Measurements from ENCODE around the gene PPM1H.
"Not testable (repeated sequence)": the region's sequence is repeated elsewhere in the genome, so short reads cannot be mapped to it uniquely, and the experiment has no call there.

PPM1H gene, protein sequence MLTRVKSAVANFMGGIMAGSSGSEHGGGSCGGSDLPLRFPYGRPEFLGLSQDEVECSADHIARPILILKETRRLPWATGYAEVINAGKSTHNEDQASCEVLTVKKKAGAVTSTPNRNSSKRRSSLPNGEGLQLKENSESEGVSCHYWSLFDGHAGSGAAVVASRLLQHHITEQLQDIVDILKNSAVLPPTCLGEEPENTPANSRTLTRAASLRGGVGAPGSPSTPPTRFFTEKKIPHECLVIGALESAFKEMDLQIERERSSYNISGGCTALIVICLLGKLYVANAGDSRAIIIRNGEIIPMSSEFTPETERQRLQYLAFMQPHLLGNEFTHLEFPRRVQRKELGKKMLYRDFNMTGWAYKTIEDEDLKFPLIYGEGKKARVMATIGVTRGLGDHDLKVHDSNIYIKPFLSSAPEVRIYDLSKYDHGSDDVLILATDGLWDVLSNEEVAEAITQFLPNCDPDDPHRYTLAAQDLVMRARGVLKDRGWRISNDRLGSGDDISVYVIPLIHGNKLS

DNA sequence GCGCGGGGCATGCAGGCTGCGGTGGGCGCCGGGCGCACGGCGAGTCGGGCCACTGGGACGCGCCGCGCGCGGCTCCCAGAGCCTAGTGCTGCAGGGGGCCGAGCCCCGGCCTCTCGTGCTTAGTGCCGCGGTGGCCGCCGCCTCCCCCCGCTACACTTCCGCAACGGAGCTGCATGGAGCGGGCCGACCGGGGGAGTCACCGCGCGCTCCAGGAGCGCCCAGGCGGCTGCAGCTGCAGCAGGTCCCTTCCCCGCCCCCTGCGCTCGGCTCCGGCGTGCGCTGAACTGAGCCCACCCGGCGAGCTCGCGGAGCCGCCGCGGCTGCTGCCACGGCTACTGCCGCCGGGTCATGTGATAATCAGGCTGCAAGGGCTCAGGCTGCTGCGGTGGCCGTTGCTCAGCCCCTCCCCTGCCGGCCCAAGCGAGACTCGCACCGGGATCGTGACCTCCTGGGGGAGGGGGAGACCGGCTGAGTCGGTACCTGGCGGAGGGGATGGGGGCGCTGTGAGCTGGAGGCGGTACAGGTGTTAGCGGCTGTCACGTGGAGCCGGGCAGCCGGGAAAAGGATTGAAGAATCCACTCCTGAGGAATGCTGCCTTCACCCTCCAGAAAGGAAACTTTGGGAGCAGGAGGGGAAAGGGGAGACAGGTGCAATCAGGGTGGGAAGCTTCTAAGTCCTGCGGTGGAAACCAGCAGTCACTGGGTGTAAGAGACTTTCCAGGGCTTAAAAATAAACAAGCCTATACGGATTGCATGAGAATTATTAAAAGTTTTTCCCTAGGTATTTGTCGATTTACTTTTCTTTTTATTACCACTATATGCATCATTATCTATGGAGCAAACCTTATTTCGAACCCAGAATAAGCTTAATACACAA is at the start of gene PPM1H:
Gene PPM1H, minus strand, starts transcription at position 352 of the 876 bp plus-strand sequence. CDS start 414 bp downstream, outside the sequence.
- peak; percentile 96 for DNase-seq (ENCODE audit: low spot score)

DNA sequence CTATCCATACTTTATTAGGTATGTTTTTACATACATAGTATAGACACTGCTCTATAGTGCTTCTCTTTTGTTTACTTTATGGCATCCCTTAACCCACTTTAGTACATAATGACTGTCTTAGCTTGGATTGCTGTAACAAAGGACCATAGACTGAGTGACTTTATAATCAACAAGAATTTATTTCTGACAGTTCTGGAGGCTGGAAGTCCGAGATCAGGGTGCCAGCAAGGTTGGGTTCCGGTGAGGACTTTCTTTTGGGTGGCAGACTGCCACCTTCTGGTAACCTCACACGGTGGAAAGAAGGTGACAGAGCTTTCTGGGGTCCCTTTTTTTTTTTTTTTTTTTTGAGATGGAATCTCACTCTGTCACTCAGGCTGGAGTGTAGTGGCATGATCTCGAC is 48.6 kb upstream of the PPM1H start:
- DNase-seq (ENCODE audit: low spot score): no peak

DNA sequence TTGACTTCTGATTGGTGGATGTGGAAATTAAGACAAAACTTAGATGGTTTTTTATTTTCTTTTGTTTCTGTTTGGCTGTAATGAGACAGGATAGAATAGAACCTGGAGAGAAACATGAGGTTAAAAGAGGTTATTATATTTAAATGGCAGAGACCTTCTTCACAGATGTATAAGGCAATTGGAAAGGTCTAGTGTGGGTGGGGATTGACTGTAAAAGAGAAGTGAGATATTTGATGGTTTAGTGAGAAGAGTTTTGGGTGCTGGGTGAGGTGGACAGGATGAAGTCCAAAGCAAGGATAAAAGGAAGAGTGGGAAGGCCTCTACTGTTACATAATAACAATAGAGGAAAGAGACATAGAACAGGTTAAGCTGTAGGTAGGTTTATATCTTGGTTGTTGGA is 43.8 kb upstream of the PPM1H start:
- DNase-seq (ENCODE audit: low spot score): no peak

DNA sequence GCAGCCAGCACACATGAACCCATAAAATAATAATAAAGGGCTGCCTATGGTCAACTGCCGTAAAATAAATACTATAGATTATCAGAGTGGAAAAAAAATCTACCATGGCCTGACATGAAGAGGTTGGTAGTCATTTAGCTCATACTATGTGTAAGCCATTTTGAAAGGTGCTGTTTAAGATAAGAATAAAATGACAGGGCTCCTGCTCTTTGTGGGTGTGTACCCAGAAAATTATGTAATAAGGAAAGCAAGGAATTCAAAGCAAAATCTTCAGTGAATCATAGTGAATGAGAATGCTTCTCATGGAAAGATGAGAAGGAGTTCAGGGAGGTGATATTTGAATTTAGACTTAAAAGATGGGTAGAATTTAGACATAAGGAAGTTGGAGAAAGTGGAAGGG is 42.9 kb upstream of the PPM1H start:
- DNase-seq (ENCODE audit: low spot score): no peak

DNA sequence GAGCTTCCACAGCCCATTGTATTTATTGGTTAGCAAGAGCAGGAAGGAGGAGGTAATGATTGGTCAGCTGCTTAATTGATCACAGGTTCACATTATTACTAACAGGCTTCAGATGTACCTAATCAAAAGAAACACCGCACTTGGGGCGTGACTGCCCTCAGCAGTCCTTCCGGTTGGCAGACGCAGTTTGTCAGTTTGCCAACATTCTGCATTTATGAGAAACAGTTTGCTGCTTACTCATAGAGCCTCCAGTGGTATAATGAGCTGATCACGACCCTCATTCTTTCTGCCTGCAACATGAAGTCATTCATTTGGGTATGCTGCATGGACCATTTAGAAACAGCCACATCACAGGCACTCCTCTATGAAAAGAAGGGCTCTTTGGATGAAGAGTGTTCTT is 42.5 kb upstream of the PPM1H start:
- DNase-seq (ENCODE audit: low spot score): no peak

DNA sequence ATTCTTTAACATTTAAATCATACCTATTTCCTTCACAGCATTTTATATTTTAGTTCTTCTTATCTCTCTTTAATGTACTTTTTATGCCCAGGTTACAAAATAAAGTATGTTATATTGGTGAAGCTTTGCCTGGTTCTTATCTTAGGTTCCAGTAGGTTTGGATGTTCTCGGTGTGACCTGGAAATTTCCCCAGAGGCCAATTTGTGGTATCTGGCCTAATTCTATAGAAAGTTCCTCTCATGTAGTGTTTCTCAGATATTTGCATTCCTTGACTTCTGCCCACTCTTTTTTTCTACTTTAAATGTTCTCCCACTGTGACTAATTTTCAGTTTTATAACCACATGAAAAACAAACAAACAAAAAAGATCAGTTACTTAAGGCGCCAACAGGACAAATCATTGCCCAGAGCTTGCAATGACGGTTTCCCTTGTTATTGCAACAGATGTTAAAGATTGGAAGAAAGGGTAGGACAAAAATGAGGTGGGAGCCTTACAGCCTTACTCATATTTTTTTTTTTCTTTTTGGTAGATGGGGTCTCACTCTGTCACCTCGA is 41.2 kb upstream of the PPM1H start:
- no peak for DNase-seq (ENCODE audit: low spot score)

DNA sequence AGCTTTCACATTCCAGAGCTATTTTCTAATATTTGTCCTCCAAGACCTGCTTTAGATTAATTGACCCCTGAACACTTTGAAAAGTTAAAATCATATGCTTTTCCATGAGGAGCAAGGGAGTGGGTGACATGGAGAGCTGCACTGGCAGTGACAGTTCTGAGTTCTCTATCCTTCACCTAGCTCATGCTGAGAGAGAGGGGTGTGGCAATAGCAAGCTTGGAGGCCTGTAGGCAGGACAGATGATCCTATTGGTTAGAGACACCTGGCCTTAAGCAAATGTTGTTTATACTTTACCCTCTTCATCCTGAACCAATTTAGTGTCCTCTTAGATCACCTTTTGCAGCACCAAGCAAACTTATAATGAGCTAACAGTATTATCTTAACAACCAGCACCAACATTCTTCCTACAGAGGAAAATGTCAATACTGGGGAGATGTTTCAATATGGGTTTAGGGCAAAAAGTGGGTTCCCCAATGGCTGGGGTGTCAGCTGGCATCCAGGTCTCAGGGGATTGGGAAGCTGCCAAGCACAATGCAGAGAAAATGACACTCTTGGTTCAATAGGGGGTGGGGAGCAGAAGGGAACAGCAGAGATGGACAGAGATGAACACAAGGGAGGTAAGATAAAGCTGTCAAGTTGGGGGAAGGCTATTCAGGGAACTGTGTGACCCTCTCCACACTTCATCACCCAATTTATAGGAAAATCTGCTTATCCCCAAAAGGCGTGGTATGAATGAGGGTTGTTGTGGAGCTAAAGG is 37.0 kb upstream of the PPM1H start:
- DNase-seq (ENCODE audit: low spot score): peak; percentile 17

DNA sequence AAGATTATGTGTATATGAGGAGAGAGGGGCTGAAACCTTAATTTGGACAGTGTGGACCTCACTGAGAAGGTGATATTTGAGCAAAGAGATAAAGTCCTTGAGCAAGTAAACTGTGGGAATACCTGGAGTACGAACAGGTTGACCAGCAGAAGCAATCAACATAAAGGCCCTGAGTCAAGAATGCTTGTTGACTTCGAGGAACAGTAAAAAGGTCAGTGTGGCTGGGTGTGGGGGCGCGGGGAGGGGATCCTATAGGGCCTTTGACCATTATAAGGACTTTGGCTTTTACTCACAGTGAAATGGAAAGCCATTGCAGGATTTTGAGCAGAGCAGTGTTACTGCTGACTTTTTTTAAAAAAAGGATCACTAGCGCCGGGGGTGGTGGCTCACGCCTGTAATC is 34.7 kb upstream of the PPM1H start:
- no peak for DNase-seq (ENCODE audit: low spot score)

DNA sequence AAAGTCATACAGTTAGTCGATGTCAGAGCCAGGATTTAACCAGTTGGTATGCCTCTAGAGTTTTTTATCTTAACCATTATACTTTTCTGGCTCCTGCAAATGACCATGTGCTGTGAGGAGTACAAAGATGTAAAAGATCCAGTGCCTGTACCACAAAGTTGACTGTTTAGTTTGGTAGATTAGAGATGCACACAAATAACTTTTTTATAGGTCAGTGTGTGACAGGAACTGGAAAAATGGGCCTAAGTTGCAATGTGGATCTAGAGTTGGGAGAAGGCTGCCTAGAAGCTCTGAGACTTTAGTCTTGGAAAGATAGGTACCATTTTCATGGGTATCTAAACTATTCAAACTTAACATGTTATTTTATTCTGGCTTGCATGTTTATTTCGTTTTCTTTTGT is 32.8 kb upstream of the PPM1H start:
- DNase-seq (ENCODE audit: low spot score): no peak

DNA sequence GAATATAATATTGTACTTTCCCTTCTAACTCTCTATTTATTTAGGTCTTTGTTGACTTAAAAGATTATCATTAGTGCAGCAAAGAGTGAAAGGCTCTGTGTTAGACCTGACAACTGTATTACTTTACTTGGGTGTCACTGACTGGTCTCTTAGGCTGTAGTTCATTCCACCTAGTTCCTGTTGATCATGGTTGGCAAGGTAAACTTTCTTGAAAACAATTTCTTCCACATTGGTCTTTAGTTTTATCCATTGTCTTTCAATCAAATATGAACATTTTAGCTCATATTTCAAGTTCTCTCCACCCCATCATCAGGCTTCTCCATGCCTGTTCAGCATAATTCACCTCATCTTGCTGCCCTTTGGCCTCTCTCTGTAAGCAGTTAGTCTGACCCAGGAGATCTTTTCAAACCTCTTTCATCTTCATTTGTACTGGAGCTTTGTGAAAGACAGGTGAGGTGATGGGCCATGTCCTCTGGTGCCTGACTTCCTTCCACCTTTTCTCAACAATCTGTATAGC is 32.1 kb upstream of the PPM1H start:
- no peak for DNase-seq (ENCODE audit: low spot score)

DNA sequence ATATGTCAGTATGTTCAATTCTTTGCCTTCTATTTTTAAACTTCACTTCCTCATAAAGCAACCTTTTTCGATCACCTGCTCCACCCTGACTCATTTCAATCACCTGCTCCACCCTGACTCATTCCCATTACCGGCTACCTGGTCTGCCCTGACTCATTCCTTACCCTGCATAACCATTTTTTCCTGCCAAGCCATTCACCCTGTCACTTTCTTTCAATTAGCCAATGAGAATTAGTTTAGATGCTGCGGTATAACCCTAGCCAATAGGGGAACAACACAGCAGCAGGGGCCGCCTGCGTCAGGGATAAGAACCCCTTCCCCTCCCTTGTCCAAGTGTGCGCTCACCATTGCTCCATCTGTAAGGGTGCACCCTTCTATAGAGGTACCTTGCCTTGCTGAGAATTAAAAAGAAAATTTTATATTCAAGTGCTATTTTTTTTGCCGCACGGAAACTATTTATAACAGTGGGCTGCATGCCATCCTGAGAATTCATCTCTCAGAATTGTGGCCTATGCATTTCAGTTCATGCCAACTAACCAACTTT is 31.6 kb upstream of the PPM1H start:
- DNase-seq (ENCODE audit: low spot score): not testable (repeated sequence)

DNA sequence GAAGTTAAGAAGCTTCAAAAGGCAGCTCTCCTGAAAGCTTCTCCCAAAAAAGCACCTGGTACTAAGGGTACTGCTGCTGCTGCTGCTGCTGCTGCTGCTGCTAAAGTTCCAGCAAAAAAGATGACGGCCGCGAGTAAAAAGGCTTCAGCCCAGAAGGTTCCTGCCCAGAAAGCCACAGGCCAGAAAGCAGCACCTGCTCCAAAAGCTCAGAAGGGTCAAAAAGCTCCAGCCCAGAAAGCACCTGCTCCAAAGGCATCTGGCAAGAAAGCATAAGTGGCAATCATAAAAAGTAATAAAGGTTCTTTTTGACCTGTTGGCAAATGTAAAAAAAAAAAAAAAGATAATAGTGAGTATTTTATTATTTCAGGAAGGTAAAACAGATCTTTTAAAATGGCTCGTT is 30.8 kb upstream of the PPM1H start:
- not testable (repeated sequence) for DNase-seq (ENCODE audit: low spot score)

DNA sequence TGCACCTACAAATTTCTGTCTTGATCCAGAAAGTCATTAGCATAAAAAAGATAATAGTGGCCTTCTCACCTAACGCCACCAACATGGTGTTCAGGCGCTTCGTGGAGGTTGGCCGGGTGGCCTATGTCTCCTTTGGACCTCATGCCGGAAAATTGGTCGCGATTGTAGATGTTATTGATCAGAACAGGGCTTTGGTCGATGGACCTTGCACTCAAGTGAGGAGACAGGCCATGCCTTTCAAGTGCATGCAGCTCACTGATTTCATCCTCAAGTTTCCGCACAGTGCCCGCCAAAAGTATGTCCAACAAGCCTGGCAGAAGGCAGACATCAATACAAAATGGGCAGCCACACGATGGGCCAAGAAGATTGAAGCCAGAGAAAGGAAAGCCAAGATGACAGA is 30.3 kb upstream of the PPM1H start:
- not testable (repeated sequence) for DNase-seq (ENCODE audit: low spot score)

DNA sequence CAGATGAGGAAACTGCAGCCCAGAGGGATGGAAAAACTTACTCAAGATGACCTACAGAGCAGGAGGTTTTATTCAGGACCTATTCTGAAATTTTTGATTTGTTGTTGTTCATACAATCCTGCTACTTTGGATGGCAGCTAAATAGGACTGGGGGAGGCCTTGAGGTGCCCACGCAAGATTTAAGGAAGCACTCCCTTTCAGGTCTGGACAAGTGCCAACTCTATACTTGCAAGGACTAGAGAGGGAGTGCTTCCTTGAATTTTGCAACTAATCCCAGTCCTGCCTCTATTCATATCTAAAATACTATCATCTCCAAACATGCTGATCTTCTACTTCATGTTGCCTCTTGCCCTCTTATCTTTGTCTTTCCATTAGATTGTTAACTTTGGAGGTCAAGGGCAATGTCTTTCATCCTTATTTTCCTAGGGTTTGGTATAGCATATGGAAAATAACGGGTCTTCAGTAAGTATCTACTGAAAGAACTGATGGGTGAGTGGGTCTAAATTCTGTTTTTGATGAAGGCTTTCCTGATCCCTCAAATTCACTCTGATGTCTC is 28.6 kb upstream of the PPM1H start:
- DNase-seq (ENCODE audit: low spot score): no peak

DNA sequence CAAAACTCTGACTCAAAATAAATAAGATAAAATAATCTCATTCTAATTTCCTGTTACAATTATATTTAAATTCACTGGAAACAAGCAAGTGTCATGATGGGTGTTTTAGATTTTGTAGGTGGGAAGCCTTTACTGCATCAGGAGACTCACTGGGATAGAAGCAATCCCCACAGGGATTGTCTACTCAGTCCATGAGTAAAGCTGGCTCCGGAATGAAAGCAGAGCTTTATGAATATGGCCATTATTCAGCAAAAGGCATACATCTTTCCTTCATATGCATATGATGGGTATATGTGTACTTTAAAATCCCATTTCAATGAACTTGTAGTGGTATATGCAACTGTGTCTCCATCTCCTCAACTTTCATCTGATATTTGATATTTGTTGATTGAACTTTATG is 25.4 kb upstream of the PPM1H start:
- DNase-seq (ENCODE audit: low spot score): no peak

DNA sequence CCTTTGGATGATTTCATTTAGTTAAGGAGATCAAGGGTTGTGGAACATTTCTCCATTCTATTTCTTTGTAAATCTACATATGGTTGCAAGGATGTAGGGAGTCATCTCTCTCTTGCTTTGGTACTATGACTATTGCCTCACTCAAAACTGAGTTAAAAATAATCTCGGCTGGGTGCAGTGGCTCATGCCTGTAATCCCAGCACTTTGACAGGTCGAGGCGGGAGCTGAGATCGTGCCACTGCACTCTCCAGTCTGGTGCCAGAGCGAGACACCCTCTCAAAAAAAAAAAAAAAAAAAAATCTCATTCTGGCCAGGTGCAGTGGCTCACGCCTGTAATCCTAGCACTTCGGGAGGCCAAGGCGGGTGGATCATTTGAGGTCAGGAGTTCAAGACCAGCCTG is 24.8 kb upstream of the PPM1H start:
- DNase-seq (ENCODE audit: low spot score): no peak

DNA sequence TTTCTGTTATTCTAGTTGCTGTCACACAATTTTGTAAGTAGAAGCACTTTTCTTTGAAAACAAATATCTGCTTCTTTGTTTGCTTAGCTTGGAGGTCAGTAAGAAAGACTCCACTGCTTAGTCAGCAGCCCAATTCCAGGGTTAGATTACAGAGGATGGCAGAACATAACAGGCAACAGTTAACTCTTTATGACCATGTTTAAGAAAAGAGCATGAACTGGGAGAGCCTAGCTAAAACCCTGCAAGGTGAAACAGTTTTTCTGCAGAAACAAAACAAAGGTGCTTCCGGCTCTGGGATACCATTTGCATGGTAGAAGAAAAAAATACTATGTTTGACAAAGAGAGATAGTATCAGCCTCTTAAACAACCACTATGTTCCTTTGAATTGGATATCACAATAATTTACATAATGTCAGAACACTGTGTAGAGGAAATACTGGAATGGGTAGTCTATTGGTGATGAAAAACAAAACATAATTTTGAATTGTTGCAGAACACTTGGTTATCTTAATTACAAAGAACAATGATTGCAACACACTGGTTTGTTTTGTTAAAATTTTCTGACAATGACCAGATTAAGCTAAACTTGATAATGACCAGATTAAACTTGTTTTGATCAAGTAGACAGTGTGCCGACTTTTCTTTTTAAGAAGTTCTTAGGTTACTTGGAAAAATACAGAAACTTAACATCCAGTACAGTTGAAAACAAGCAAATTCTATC is 22.4 kb upstream of the PPM1H start:
- peak; percentile 47 for DNase-seq (ENCODE audit: low spot score)

DNA sequence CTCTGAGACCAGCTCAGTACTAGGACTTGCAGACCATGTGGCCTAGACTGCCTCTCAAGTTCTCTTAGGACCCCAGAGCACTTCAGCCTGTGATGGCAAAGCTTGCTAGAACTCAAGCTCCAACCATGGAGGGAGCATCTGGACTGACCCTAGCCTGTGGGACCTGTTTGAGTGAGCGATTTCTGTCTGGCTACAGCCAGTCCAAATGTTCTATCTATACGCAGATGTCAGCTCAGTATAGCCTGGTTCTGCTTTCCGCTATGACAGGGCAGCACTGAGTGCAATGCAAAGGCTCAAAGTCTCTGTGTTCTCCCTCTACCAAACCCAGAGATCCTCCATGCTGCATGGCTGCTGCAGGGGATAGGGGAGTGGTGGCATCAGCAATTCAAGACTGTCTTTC is 20.7 kb upstream of the PPM1H start:
- no peak for DNase-seq (ENCODE audit: low spot score)

DNA sequence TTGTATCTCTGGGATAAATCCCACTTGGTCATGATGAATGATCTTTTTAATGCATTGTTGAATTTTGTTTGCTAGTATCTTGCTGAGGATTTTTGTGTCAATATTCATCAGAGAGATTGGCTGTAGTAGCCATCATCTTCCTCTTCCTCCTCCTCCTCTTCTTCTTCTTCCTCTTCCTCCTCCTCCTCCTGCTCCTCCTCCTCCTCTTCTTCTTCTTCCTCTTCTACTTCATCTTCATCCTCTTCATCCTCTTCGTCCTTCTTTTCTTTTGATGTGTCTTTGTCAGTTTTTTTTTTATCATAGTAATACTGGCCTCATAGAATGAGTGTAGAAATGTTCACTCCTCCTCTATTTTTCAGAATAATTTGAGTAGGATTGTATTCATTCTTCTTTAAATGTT is 15.4 kb upstream of the PPM1H start:
- no peak for DNase-seq (ENCODE audit: low spot score)

DNA sequence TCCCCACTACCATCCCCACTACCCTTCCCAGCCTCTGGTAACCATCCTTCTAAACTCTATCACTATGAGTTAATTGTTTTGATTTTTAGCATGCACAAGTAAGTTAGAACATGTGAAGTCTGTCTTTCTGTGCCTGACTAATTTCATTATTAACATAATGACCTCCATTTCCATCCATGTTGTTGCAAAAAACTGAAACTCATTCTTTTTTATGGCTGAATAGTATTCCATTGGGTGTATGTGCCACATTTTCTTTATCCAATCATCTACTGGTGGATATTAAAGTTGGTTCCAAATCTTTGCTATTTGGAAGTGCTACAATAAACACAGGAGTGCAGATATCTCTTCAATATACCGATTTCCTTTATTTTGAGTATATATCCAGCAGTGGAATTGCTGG is 13.2 kb upstream of the PPM1H start:
- no peak for DNase-seq (ENCODE audit: low spot score)
